Measurements from ENCODE around the gene SCGB2A2. TPM values are rescaled to one million over a fixed set of nuclear protein-coding genes. Genes with fewer than 3 reads are reported as not detected.

SCGB2A2 gene
- total RNA-seq, 1 donor from 2014 or later, result not detected

DNA sequence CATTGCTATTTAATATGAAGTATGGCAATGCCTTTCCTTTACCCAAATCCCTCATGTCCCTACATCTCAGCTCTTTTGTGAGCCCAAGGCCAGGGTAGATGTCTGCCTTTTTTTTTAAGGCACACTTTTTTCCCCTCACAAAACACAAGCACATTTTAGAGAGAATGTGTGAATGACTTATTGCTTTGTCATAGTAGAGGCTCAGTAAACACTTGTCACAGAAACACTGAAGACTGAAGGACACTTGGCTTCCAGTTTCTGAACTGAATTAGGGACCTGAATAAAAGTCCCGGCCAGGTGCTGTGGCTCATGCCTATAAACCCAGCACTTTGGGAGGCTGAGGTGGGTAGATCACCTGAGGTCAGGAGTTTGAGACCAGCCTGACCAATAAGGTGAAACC, 2.9 kb upstream of the SCGB2A2 start:
- Histone ChIP-seq H3K36me3 (no peaks in the 10 kb centered on the region), H3K4me3 (no peak overlapping the region), H3K27me3 (no peaks in the 10 kb centered on the region), H3K27ac (no peak overlapping the region), H3K4me1 (no peaks in the 10 kb centered on the region), H3K9me3 (no peaks in the 10 kb centered on the region)
- intact Hi-C loops (cut with DNase I), result no loop called here
- no peak for DNase-seq (ENCODE audit: low spot score in 2 of 2)
- TF ChIP-seq, protein P1, sequence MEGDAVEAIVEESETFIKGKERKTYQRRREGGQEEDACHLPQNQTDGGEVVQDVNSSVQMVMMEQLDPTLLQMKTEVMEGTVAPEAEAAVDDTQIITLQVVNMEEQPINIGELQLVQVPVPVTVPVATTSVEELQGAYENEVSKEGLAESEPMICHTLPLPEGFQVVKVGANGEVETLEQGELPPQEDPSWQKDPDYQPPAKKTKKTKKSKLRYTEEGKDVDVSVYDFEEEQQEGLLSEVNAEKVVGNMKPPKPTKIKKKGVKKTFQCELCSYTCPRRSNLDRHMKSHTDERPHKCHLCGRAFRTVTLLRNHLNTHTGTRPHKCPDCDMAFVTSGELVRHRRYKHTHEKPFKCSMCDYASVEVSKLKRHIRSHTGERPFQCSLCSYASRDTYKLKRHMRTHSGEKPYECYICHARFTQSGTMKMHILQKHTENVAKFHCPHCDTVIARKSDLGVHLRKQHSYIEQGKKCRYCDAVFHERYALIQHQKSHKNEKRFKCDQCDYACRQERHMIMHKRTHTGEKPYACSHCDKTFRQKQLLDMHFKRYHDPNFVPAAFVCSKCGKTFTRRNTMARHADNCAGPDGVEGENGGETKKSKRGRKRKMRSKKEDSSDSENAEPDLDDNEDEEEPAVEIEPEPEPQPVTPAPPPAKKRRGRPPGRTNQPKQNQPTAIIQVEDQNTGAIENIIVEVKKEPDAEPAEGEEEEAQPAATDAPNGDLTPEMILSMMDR (IDR thresholded peaks at IDR 0.05), result no peak

DNA sequence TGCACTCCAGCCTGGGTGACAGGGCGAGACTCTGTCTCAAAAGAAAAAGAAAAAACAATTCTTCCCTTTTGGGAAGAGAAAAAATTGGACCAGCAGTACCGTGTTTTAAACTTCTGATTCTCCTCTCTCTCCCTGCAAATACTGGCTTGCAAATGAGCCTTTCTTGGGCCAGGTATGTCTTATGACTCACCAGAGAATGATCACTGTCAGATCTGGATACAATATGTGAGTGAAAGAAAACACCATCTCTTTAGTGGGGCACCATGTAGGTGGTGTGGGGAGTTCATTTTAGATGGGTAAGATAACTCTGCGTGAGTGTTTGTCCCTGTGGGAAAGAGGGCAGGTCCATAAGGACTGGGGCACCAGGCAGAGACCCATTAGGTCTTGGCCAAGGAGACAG, 2.4 kb upstream of the SCGB2A2 start:
- intact Hi-C loops (cut with DNase I), result no loop called here
- no peak overlapping the region for H3K4me3 ChIP-seq

DNA sequence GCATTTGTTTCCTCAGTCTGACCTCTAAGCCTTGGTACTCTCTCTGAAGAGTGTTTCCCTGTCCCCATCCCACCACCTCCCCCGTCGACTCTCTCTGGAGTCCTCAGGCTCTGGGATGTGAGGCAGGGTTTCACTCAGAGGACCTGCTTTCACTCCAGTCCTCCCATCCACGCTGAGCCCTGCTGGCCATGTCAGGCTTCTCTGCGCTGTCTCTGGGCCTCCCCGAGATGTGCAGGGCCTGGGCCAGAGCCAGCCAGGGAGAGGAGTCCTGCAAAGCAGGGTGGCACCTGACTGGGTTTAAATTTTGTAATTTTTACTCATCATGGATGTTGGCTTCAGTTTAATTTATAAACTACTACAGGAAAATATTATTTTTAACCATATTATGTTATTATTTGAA, 3.3 kb downstream of the SCGB2A2 start:
- H3K4me1 ChIP-seq, result no peaks in the 10 kb centered on the region
- no peak for DNase-seq (ENCODE audit: low spot score in 2 of 2)
- H3K9me3 ChIP-seq, result no peaks in the 10 kb centered on the region
- intact Hi-C loops (cut with DNase I), result no loop called here
- TF ChIP-seq, protein P1 (IDR thresholded peaks at IDR 0.05), result no peak
- no peak overlapping the region for H3K27ac ChIP-seq
- no peaks in the 10 kb centered on the region for H3K27me3 ChIP-seq
- no peaks in the 10 kb centered on the region for H3K36me3 ChIP-seq
- H3K4me3 ChIP-seq, result no peak overlapping the region

More for the DNA sequence above, 2.4 kb upstream of the SCGB2A2 start:
- Histone ChIP-seq H3K27me3 (no peaks in the 10 kb centered on the region), H3K9me3 (no peaks in the 10 kb centered on the region), H3K36me3 (no peaks in the 10 kb centered on the region), H3K27ac (no peak overlapping the region), H3K4me1 (no peaks in the 10 kb centered on the region)
- no peak for DNase-seq (ENCODE audit: low spot score in 2 of 2)
- TF ChIP-seq, protein P1 (IDR thresholded peaks at IDR 0.05), result no peak

DNA sequence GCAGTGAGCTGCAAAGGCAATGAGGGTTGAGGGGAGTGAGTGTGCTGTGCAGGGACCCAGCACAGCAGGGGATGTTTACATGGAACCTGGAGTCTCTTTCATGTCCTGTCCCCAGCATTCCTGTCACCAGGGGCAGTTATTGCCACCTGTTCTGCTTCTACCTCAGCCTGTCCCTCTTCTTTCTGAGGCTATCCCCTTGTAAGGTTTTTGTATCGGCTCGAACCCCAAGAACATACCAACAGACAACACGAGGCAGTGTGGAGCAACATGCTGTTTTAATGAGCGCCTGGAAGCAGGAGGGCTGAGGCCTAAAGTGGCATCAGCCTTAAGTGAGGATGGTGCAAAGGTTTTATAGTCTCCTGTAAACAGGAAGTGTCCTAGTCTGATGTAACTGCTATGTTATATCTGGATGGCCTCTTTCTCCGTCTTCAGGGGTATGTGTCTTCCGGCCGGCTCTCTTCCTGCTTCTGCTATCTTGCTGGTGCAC, 3.9 kb downstream of the SCGB2A2 start:
- DNase-seq (ENCODE audit: low spot score in 2 of 2), result no peak
- Histone ChIP-seq H3K27ac (no peak overlapping the region), H3K36me3 (no peaks in the 10 kb centered on the region), H3K9me3 (no peaks in the 10 kb centered on the region), H3K27me3 (no peaks in the 10 kb centered on the region), H3K4me1 (no peaks in the 10 kb centered on the region), H3K4me3 (no peak overlapping the region)
- intact Hi-C loops (cut with DNase I), result no loop called here
- TF ChIP-seq, protein P1 (IDR thresholded peaks at IDR 0.05), result no peak

DNA sequence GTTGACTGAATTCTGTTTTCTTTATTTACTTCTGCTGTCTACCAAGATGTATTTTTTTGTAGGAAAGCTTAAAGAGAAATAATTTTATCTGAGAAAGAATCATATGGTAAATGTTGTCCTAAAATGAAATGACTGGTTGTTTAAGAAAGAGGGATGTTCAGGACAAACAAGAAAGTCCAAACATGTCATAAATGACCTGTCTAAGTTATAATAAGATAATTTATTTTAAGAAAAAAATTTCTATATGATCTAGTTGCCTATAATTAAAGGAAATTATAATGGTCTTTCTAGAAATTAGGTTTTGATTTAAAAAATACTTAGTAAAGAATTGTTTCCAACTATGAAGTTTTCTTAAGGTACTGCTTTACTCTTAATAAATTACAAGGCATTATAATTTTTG, 10.5 kb downstream of the SCGB2A2 start:
- no peaks in the 10 kb centered on the region for H3K4me1 ChIP-seq
- TF ChIP-seq, protein P1 (IDR thresholded peaks at IDR 0.05), result no peak
- H3K27me3 ChIP-seq, result no peaks in the 10 kb centered on the region
- no peaks in the 10 kb centered on the region for H3K36me3 ChIP-seq
- no peaks in the 10 kb centered on the region for H3K9me3 ChIP-seq
- DNase-seq (ENCODE audit: low spot score in 2 of 2), result no peak
- H3K27ac ChIP-seq, result no peak overlapping the region
- no peak overlapping the region for H3K4me3 ChIP-seq
- intact Hi-C loops (cut with DNase I), result no loop called here

DNA sequence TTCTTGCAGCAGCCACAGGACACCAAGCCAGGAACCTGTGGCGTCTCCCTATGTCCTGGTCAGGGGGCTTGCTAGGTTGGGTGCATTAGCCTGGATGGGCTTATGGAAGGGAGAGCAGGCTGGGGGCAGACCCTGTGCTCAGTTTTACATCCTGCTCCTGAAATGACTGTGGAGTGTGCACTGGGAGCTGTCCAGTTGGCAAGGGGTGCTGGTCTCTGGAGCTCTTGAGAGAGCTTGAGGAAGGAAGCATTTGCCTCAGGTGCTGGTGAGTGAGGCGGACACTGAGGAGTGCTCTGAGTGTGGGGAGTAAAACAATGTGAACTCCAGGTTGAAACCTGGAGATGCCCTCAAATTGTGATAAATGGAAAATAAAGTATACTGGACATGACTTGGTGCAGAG, 25.5 kb downstream of the SCGB2A2 start:
- H3K27ac ChIP-seq, result no peak overlapping the region
- intact Hi-C loops (cut with DNase I), result no loop called here
- no peaks in the 10 kb centered on the region for H3K9me3 ChIP-seq

More for the DNA sequence above, 25.5 kb downstream of the SCGB2A2 start:
- TF ChIP-seq, protein P1 (IDR thresholded peaks at IDR 0.05), result no peak
- Histone ChIP-seq H3K27me3 (no peaks in the 10 kb centered on the region), H3K4me3 (no peak overlapping the region), H3K36me3 (no peaks in the 10 kb centered on the region), H3K4me1 (no peaks in the 10 kb centered on the region)
- no peak for DNase-seq (ENCODE audit: low spot score in 2 of 2)
